ENCODE measurements around the gene COASY.

GRCh38 chr17:42518755-42519545 is 43.0 kb upstream of the COASY start:
- TF ChIP-seq, protein P1, sequence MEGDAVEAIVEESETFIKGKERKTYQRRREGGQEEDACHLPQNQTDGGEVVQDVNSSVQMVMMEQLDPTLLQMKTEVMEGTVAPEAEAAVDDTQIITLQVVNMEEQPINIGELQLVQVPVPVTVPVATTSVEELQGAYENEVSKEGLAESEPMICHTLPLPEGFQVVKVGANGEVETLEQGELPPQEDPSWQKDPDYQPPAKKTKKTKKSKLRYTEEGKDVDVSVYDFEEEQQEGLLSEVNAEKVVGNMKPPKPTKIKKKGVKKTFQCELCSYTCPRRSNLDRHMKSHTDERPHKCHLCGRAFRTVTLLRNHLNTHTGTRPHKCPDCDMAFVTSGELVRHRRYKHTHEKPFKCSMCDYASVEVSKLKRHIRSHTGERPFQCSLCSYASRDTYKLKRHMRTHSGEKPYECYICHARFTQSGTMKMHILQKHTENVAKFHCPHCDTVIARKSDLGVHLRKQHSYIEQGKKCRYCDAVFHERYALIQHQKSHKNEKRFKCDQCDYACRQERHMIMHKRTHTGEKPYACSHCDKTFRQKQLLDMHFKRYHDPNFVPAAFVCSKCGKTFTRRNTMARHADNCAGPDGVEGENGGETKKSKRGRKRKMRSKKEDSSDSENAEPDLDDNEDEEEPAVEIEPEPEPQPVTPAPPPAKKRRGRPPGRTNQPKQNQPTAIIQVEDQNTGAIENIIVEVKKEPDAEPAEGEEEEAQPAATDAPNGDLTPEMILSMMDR (conservative IDR thresholded peaks at IDR 0.05 in 1 of 2, IDR thresholded peaks at IDR 0.05 in 1 of 2; ENCODE audit: extremely low read depth in 1 of 2, insufficient read depth in 1 of 2, low read depth in 1 of 2, low read length in 2 of 2): no peak
- TF ChIP-seq EZH2 (IDR thresholded peaks at IDR 0.05; ENCODE audit: borderline replicate concordance, low read length): no peak

Data from mammary epithelial cell (primary cell).